ENCODE measurements around the gene DBF4B.

The DBF4B gene

DNA sequence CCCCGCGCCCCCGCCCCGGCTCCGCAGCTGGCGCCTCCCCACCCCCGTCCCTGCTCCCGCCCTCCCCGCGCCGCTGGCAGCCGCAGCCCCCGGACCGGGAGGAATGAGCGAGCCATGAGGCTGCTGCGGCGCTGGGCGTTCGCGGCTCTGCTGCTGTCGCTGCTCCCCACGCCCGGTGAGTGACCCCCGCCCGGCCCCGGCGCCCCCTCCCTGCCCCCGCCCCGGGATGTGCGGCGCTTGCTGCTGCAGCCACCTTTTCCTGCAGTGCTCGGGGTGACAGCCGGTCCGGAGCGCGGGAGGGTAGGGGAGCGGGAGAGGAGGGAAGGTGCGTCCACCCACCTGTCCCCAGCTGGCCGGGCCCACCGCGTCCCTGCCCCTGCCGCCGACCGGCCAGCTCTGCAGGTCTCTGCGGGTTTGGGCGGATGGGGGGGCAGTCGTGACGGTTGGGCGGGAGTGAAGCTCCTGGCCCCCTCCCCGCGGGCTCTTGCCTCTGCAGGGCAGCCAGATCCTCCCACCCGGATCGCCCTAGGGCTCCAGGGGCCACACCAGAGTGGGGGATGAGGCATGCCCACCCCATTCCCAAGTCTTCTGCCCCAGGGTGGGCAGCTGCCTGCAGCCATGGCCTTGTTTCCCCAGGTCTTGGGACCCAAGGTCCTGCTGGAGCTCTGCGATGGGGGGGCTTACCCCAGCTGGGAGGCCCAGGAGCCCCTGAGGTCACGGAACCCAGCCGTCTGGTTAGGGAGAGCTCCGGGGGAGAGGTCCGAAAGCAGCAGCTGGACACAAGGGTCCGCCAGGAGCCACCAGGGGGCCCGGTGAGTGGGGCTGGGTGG is 50.8 kb downstream of the DBF4B start:
- Histone ChIP-seq H3K9ac (ENCODE audit: low read depth in 1 of 2, low read length in 2 of 2) (no peak overlapping the region), H3K27ac (ENCODE audit: low read depth, low read length) (no peak overlapping the region), H3K27me3 (ENCODE audit: control insufficient read depth in 1 of 2, insufficient read depth in 2 of 2, low read length in 2 of 2) (peaks cover 20 to 40% of the 10 kb centered on the region in 2 donors), H3K9me3 (ENCODE audit: control insufficient read depth in 1 of 2, low read length in 2 of 2) (no peaks in the 10 kb centered on the region), H3K4me1 (ENCODE audit: control insufficient read depth in 1 of 2, insufficient read depth in 2 of 2, low read length in 2 of 2) (peaks cover 0 to 5% of the 10 kb centered on the region in 2 donors), H3K36me3 (ENCODE audit: control insufficient read depth in 1 of 2, insufficient read depth in 2 of 2, low read length in 2 of 2) (no peaks in the 10 kb centered on the region), H3K4me3 (ENCODE audit: low read depth in 1 of 2, low read length in 2 of 2) (peak overlapping the region in 1 of 2 donors; percentile 10)

DNA sequence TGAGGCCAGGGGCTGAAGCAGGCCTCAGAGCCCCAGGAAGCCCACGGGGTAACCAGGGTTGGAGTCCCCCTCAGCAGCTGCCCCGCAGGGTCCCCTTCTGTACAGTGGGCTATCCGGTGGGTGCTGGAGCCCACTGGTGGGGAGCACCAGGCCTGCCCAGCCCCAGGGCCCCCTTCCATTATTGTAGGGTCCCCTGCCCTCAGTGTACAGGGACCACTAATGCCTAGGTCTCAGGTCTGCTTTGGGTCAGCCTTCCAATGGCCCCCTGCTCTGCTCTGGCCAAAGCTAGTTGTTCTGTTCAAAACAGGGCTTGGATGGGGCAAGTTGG is 51.4 kb downstream of the DBF4B start:
- Histone ChIP-seq H3K9me3 (ENCODE audit: control insufficient read depth in 1 of 2, low read length in 2 of 2) (no peaks in the 10 kb centered on the region), H3K9ac (ENCODE audit: low read depth in 1 of 2, low read length in 2 of 2) (no peak overlapping the region), H3K27ac (ENCODE audit: low read depth, low read length) (no peak overlapping the region), H3K36me3 (ENCODE audit: control insufficient read depth in 1 of 2, insufficient read depth in 2 of 2, low read length in 2 of 2) (no peaks in the 10 kb centered on the region), H3K27me3 (ENCODE audit: control insufficient read depth in 1 of 2, insufficient read depth in 2 of 2, low read length in 2 of 2) (peaks cover 20 to 40% of the 10 kb centered on the region in 2 donors), H3K4me3 (ENCODE audit: low read depth in 1 of 2, low read length in 2 of 2) (no peak overlapping the region), H3K4me1 (ENCODE audit: control insufficient read depth in 1 of 2, insufficient read depth in 2 of 2, low read length in 2 of 2) (peaks cover 0 to 5% of the 10 kb centered on the region in 2 donors)

DNA sequence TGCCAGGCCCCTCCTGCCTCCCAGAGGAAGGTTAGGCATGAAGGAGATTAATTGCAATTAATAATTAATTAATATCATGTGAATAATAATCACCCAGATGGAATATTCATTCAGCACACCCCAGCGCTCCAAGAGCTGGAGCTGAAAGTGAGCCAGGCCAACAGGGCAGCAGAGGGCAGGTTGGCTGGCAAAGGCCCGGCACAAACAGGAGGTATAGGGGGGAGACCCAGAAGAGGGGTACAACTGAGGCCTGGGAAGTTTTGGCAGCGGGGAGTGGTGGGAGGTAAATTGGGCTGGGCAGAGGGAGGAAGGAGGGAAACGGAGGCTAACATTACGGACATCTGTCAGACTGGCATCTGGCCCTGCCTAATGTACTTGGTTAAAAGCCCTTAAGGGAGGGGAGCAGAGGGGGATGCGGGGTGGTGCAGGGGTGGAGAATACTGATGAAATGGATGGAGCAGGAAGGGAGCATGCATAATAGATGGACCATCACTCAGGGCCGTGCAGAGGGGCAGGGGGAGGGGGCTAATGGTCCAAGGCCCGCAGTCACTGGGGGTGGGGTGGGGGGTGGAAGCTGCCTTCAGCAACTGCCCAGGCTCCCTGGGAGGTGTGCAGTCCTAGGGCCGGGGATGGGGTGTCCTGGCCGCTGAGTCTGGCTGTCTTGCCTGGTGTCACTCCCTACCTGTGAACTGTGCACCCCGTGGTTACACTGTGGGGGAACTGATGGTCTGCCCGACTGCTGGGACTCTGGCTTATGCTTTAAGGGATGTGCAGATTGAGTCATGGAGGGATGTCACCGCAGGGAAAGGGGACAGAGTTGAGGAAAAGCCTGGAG is 52.2 kb downstream of the DBF4B start:
- Histone ChIP-seq H3K27me3 (ENCODE audit: control insufficient read depth in 1 of 2, insufficient read depth in 2 of 2, low read length in 2 of 2) (peaks cover 20 to 40% of the 10 kb centered on the region in 2 donors), H3K9me3 (ENCODE audit: control insufficient read depth in 1 of 2, low read length in 2 of 2) (no peaks in the 10 kb centered on the region), H3K4me3 (ENCODE audit: low read depth in 1 of 2, low read length in 2 of 2) (no peak overlapping the region), H3K4me1 (ENCODE audit: control insufficient read depth in 1 of 2, insufficient read depth in 2 of 2, low read length in 2 of 2) (peaks cover 0 to 5% of the 10 kb centered on the region in 2 donors), H3K9ac (ENCODE audit: low read depth in 1 of 2, low read length in 2 of 2) (no peak overlapping the region), H3K36me3 (ENCODE audit: control insufficient read depth in 1 of 2, insufficient read depth in 2 of 2, low read length in 2 of 2) (no peaks in the 10 kb centered on the region), H3K27ac (ENCODE audit: low read depth, low read length) (no peak overlapping the region)

DNA sequence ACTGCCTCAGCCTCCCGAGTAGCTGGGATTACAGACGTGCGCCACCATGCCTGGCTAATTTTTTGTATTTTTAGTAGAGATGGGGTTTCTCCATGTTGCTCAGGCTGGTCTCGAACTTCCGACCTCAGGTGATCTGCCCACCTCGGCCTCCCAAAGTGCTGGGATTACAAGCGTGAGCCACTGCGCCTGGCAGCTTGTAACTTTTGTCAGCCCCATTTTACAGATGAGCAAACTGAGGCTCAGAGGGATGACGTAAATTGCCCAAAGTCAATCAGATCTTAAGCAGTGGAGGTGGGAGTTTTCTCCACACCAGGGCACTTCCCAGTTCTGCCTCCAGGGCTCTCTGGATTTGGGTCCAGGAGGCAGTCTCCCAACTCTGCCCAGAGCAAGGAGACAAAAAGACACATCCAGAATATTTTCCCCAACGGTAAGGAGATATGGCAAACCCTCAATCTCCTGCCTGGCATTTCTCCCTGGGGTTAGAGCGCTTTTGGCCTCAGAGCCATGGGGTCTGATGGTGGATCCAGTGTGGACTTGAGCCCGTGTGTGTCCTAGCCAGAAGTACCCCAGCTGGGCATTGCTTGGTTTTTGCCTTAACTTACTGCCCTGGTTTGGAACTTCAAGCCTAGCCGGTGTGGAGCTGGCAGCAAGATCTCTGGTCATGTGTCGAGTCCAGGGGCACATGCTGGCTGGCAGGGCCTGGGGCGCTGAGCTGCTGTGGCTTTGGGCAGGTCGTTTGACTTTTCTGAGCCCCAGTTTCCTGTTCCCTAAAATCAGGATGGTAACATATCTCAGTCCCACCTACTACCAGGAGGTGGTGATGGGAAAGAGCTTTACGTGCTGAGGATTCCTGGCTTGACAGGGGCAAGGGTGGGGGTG is 53.7 kb downstream of the DBF4B start:
- Histone ChIP-seq H3K9me3 (ENCODE audit: control insufficient read depth in 1 of 2, low read length in 2 of 2) (no peaks in the 10 kb centered on the region), H3K36me3 (ENCODE audit: control insufficient read depth in 1 of 2, insufficient read depth in 2 of 2, low read length in 2 of 2) (no peaks in the 10 kb centered on the region), H3K4me3 (ENCODE audit: low read depth in 1 of 2, low read length in 2 of 2) (no peak overlapping the region), H3K4me1 (ENCODE audit: control insufficient read depth in 1 of 2, insufficient read depth in 2 of 2, low read length in 2 of 2) (peaks cover 0 to 5% of the 10 kb centered on the region in 2 donors), H3K27me3 (ENCODE audit: control insufficient read depth in 1 of 2, insufficient read depth in 2 of 2, low read length in 2 of 2) (peaks cover 20 to 36% of the 10 kb centered on the region in 2 donors), H3K9ac (ENCODE audit: low read depth in 1 of 2, low read length in 2 of 2) (no peak overlapping the region), H3K27ac (ENCODE audit: low read depth, low read length) (no peak overlapping the region)

DNA sequence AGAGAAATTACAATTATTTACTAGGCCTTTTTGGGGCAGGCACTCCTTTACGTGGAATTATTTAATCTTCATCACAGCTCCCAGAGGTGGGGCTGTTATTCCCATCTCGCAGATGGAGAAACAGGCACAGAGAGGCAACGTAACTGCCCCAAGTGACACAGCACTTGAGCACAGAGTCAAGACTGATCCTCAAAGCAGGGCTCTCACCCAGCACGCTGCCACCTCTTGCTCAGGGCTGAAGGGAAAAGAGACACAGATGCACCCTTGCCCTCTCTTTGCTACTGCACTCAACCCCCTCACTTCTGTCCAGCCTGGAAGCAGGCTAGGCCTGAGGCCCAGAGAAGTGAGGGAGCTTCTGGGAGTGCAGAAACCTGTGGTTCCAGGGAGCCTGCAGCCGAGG is 54.7 kb downstream of the DBF4B start:
- Histone ChIP-seq H3K9me3 (ENCODE audit: control insufficient read depth in 1 of 2, low read length in 2 of 2) (no peaks in the 10 kb centered on the region), H3K4me3 (ENCODE audit: low read depth in 1 of 2, low read length in 2 of 2) (no peak overlapping the region), H3K27me3 (ENCODE audit: control insufficient read depth in 1 of 2, insufficient read depth in 2 of 2, low read length in 2 of 2) (peaks cover 17 to 26% of the 10 kb centered on the region in 2 donors), H3K27ac (ENCODE audit: low read depth, low read length) (no peak overlapping the region), H3K4me1 (ENCODE audit: control insufficient read depth in 1 of 2, insufficient read depth in 2 of 2, low read length in 2 of 2) (peaks cover 0 to 5% of the 10 kb centered on the region in 2 donors), H3K36me3 (ENCODE audit: control insufficient read depth in 1 of 2, insufficient read depth in 2 of 2, low read length in 2 of 2) (no peaks in the 10 kb centered on the region), H3K9ac (ENCODE audit: low read depth in 1 of 2, low read length in 2 of 2) (no peak overlapping the region)

DNA sequence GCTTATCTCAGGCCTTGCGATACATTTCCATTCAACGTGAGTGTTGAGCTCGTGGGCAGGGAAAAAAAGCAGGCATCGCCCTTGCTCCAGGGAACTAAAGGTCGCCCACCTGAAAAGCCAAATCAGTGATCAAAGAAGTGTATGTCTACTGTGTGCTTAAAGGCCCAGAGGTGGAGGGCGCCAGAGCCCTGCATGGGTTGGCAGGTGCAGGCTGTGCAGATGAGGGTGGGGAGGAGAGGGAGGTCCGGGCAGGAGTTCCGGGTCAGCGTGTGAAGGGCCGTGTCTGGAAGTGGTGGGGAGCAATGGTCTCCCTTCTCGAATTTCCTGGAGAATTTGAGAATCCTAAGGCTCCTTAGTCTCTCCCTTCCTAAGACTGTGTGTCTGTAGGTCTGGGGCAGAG is 57.5 kb downstream of the DBF4B start:
- H3K27me3 ChIP-seq (ENCODE audit: control insufficient read depth in 1 of 2, insufficient read depth in 2 of 2, low read length in 2 of 2) = peaks cover 6% of the 10 kb centered on the region in 2 donors
- H3K27ac ChIP-seq (ENCODE audit: low read depth, low read length) = no peak overlapping the region
- no peaks in the 10 kb centered on the region for H3K36me3 ChIP-seq (ENCODE audit: control insufficient read depth in 1 of 2, insufficient read depth in 2 of 2, low read length in 2 of 2)

DNA sequence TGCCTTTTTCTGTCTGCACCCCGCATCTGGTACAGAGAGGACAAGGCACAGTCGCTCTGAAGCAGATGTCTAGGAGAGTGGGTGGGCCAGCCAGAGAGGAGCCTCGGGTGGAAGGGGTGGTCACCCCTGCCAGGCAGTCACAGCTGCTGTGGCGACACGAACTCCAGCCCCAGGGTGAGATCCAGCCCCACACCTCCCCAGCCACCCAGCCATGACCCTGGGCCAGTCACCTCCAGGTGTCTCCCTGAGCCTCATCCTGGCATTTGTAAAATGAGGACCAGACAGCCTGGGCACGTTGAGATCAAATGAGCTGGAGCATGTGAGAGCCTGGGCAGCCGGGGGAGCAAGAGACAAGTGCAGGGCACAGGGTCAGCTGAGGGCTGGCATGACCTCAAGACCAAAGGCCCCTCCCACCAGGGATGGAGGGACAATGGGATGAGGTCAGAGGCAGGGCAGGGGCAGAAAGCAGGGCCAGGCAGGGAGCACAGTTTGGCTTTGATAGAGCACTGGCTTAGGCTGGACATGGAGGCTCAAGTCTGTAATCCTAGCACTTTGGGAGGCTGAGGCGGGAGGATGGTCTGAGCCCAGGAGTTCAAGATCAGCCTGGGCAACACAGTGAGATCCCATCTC is 58.1 kb downstream of the DBF4B start:
- no peak overlapping the region for H3K27ac ChIP-seq (ENCODE audit: low read depth, low read length)
- H3K4me1 ChIP-seq (ENCODE audit: control insufficient read depth in 1 of 2, insufficient read depth in 2 of 2, low read length in 2 of 2) = no peaks in the 10 kb centered on the region
- peaks cover under 1% of the 10 kb centered on the region in 2 donors for H3K27me3 ChIP-seq (ENCODE audit: control insufficient read depth in 1 of 2, insufficient read depth in 2 of 2, low read length in 2 of 2)
- H3K4me3 ChIP-seq (ENCODE audit: low read depth in 1 of 2, low read length in 2 of 2) = no peak overlapping the region
- H3K36me3 ChIP-seq (ENCODE audit: control insufficient read depth in 1 of 2, insufficient read depth in 2 of 2, low read length in 2 of 2) = no peaks in the 10 kb centered on the region
- H3K9me3 ChIP-seq (ENCODE audit: control insufficient read depth in 1 of 2, low read length in 2 of 2) = no peaks in the 10 kb centered on the region
- H3K9ac ChIP-seq (ENCODE audit: low read depth in 1 of 2, low read length in 2 of 2) = no peak overlapping the region

More for the DNA sequence above, 57.5 kb downstream of the DBF4B start:
- Histone ChIP-seq H3K4me1 (ENCODE audit: control insufficient read depth in 1 of 2, insufficient read depth in 2 of 2, low read length in 2 of 2) (no peaks in the 10 kb centered on the region), H3K4me3 (ENCODE audit: low read depth in 1 of 2, low read length in 2 of 2) (no peak overlapping the region), H3K9ac (ENCODE audit: low read depth in 1 of 2, low read length in 2 of 2) (no peak overlapping the region), H3K9me3 (ENCODE audit: control insufficient read depth in 1 of 2, low read length in 2 of 2) (no peaks in the 10 kb centered on the region)

DNA sequence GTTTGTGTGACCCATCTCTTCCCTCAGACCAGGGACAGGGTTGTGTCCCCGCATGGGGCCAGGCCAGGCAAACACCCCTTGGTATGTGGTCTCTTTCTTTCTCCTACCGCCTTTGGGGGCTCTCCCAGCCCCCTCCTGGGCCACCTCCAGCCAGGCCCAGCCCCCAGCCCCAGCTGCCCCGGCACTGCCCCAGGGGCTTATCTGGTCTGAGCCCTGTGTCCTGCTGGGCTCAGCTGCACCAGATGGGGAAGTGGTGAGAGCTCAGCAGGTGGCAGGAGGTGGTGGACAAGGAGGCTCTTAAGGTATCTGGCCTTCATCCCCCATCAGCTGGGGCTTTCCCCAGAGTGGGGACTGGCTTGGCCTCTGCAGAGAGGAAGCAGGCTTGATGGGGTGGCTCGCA is 59.0 kb downstream of the DBF4B start:
- no peak overlapping the region for H3K4me3 ChIP-seq (ENCODE audit: low read depth in 1 of 2, low read length in 2 of 2)
- H3K27me3 ChIP-seq (ENCODE audit: control insufficient read depth in 1 of 2, insufficient read depth in 2 of 2, low read length in 2 of 2) = peaks cover 0 to 4% of the 10 kb centered on the region in 2 donors
- H3K4me1 ChIP-seq (ENCODE audit: control insufficient read depth in 1 of 2, insufficient read depth in 2 of 2, low read length in 2 of 2) = no peaks in the 10 kb centered on the region
- H3K27ac ChIP-seq (ENCODE audit: low read depth, low read length) = no peak overlapping the region
- H3K9ac ChIP-seq (ENCODE audit: low read depth in 1 of 2, low read length in 2 of 2) = no peak overlapping the region
- H3K9me3 ChIP-seq (ENCODE audit: control insufficient read depth in 1 of 2, low read length in 2 of 2) = no peaks in the 10 kb centered on the region
- H3K36me3 ChIP-seq (ENCODE audit: control insufficient read depth in 1 of 2, insufficient read depth in 2 of 2, low read length in 2 of 2) = no peaks in the 10 kb centered on the region

DNA sequence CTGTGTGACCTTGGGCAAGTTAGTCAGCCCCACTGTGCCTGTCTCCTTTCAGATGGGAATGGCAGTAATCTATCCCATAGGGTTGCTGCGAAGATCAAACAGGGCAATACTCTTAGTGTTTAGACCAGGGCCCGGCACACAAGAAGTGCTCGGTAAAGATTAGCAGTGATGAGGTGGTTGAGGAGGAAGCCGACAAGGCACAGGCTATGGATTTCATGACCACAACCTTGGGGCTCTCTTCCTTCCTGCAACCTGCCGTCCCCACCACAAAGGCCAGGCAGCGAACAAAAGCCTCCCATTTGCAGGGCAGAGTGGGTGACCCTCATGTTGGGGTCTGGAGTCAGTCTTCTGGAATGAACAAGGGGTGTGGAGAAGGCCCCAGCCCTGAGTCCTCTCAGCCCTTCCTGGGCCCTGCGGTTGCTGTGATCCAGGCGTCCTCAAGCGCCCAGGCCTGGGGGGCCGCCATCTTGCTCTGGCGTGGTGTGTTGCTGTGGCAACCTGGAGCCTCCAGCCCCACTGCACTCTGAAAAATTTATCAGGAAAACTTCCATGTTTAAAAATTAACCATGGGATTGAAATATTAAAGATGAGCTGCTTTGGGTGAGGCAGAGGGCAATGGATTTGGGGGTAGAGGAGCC is 60.2 kb downstream of the DBF4B start:
- no peaks in the 10 kb centered on the region for H3K36me3 ChIP-seq (ENCODE audit: control insufficient read depth in 1 of 2, insufficient read depth in 2 of 2, low read length in 2 of 2)
- no peak overlapping the region for H3K9ac ChIP-seq (ENCODE audit: low read depth in 1 of 2, low read length in 2 of 2)
- H3K4me3 ChIP-seq (ENCODE audit: low read depth in 1 of 2, low read length in 2 of 2) = no peak overlapping the region
- H3K9me3 ChIP-seq (ENCODE audit: control insufficient read depth in 1 of 2, low read length in 2 of 2) = no peaks in the 10 kb centered on the region
- no peaks in the 10 kb centered on the region for H3K4me1 ChIP-seq (ENCODE audit: control insufficient read depth in 1 of 2, insufficient read depth in 2 of 2, low read length in 2 of 2)
- peaks cover 0 to 4% of the 10 kb centered on the region in 2 donors for H3K27me3 ChIP-seq (ENCODE audit: control insufficient read depth in 1 of 2, insufficient read depth in 2 of 2, low read length in 2 of 2)
- no peak overlapping the region for H3K27ac ChIP-seq (ENCODE audit: low read depth, low read length)

Measured in duodenal mucosa (tissue), 2 donors.